ENCODE results near the gene MPRIP.
A peak's percentile ranks its signal among the peaks of the same experiment; 100 is the strongest.
"Not testable (repeated sequence)": the region's sequence is repeated elsewhere in the genome, so short reads cannot be mapped to it uniquely, and the experiment has no call there.

Gene MPRIP

DNA sequence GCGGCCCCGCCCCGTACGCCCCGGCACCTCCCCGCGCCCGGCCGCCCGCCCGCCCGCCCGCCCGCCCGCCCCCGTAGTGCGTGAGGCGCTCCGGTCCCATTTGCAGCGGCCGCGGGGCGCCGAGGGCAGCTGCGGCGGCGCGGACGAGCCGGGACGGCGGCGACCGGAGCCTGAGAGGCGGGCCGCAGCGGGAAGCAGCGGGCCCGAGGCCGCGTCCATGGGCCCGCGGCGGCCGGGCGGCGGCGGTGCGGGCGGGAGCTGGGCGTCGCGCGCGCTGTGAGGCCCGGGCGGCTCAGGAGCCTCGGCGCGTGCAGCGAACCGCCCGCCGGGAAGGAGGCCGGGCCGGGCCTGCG, at the start of gene MPRIP:
Gene MPRIP, plus strand, starts transcription at position 74 of the 353 bp plus-strand sequence. CDS start 392 bp downstream, outside the sequence.
- DNase-seq: no peak

DNA sequence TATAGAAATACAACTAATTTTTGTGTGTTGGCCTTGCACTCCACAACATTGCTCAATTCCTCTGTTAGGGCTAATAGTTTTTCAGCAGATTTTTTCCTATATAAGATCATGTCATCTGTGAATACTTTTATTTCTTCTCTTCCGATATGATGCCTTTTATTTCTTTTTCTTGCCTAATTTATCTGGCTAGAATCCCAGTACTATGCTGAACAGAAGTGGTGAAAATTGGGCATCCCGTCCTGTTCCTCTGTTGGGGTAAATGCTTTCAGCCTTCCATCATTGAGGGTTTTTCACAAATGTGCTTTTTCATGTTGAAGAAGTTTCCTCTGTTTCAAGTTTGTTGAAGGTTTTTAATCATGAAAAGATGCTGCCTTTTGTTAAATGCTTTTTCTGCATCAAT, 47.6 kb upstream of the MPRIP start:
- DNase-seq: no peak

DNA sequence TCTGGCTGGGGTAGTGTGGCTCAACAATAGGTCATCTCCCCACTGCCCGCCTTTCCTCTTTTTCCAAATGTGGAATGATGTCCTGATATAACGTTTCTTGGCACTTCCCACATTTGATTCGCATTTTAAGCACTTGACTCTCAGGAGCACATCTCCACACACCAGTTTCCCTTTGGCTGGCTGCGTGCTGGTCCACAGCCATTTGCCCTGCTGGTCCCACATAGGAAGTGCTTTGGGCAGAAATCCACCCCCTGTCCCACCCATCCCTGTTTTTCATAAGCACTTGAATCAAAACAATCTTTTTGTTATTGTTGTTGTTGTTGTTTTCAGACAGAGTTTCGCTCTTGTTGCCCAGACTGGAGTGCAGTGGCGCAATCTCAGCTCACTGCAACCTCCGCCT, 46.3 kb upstream of the MPRIP start:
- no peak for DNase-seq

GRCh38 chr17:16996726-16997125, 45.5 kb upstream of the MPRIP start:
- DNase-seq: not testable (repeated sequence)

DNA sequence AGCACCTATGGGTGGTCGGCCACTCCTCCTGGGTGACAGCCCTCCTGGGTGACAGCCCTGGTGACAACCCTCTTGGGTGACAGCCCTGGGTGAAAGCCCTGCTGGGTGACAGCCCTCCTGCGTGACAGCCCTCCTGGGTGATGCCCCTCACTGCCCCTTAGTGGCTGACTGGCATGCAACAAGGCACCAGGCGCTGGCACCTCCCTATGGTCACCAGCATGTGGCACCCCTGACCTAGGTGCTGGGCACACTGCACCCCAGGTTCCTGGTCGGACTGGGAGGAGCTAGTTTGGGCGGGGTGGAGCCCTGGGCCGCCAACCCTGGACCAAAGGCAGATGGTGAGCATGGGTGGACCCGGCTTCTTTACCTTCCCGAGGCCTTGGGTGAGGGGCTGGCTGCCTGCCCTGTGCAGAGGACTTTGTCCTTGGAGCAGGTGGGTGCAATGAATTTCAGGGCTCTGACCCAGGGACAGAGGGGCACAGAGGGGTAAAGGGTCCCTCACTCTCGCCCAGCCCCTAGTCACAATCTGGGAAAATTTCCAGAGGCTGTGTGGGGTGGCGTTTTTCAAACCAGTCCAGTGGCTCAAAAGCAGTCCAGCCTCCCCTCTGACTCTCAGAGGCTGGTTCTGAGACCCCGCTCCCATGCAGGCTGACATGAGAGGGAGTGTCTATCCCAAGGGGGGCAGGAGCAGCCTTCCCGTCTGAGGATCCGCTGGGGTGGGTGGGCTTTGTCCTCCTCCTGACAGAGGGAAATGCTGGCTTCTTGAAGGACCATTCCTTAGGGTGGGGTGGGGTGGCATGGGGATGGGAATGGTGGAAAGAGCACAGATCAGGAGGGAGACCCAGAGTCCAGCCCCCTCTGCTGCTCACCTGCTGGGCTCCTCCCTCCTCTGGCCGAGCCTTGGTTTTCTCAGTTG, 44.5 kb upstream of the MPRIP start:
- no peak for DNase-seq

DNA sequence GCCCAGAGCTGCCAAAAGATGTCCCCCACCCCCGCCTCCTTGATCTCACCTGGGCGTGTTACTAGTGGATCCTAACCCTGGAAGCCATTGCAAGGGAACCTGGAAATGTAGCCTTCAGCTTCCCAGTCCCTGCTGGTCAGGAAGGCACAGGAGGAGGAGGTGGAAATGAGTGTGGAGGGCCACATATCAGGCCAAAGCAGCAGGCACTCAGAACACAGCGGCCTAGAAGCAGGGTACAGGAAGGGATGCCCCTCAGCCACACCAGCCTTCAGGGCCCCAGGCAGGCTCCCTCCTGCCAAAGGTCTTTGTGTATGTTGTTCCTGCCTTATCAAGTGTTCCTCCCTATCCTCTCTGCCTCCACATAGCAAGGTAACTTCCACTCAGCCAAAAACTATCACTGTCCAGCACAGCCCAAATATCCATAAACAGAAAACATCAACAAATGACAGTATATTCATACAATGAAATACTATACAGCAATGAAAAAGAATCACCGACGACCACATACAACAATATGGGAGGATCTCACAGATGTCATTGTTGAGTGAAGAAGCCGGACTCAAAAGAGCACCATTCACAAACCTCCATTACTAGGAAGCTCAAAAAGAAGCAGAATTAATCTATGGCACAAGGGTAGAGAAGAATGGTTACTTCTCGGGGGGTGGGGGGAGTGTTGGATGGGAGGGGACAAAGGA, 42.2 kb upstream of the MPRIP start:
- DNase-seq: no peak

GRCh38 chr17:17001076-17001777, 41.0 kb upstream of the MPRIP start:
- DNase-seq: no peak

DNA sequence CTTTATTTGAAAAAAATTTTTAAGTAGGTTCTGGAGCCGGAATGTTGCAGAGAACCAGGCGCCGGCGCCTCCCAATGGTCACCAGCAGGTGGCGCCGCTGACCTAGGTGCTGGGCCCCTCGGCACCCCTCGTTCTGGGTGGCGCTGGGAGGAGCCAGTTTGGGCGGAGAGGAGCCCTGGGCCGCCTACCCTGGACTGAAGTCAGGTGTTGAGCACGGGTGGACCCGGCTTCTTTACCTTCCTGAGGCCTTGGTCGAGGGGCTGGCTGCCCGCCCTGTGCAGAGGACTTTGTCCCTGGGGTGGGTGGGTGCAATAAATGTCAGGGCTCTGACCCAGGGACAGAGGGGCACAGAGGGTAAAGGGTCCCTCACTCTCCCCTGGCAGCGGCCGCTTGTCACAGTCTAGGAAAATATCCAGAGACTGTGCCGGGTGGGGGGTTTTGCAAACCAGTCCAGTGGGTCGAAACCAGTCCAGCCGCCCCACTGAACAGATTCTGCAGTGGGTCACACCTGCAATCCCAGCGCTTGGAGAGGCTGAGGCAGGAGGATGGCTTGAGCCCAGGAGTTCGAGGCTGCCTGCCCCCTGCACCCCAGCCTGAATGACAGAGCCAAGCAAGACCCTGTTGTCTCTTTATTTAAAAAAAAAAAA, 40.3 kb upstream of the MPRIP start:
- peak; percentile 18 for DNase-seq

- not testable (repeated sequence) for DNase-seq
These were observed 39.2 kb upstream of the MPRIP start for GRCh38 chr17:17002731-17003715.

- DNase-seq: no peak
These were observed 37.8 kb upstream of the MPRIP start for GRCh38 chr17:17004251-17004996.

GRCh38 chr17:17004997-17005614, 37.2 kb upstream of the MPRIP start:
- not testable (repeated sequence) for DNase-seq

DNA sequence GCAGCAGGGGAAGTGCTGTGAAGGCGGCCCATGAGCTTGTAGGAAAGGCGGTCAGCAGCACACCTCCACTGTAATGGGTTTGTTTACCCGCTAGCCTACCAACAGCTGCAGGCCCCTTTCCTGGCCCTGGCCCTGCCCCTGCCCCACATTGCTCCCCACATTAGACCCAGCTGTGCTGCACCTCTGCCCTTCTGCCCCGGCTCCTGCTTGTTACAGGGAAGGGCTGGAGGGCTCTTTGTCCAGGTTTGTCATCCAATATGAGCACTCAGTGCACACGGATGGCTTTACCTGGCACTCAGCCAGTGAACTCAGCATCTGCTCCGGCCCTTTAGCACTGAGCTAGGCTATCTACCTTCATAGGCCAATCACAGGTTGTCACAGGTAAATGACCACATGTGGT, 34.4 kb upstream of the MPRIP start:
- DNase-seq: not testable (repeated sequence)

DNA sequence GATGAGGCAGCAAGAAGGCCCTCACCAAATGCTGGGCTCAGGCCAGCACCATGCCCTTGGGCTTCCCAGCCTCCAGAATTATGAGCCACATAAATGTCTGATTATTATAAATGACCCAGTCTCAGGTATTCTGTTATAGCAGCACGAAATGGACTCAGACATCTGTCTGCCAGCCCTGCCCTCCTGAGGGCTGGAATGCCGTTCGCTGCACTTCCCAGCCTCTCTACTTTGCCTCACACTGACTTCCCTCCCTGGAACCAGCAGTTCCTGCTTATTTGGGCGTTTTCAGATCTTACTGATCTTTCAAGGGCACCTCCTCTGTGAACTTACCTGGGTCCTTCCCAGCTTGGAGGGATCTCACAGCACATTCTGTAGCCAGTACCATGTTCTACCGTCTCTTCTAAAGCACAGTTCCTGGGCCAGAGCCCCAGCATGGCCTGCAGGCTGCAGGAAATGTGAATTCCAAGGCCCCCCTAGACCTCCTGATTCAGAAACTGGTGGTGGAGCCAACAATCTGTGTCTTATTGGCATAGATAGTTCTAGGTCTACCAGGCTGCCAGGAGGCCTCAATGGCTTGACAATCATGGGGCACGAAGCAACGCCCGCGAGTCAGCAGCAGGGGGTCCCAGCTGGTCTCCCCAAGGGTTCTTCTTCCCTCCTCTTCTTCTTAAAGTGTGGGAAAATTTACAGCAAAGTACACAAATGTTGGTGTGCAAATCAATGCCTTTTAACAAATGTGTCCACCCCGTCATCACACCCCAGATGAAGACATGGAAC, 33.4 kb upstream of the MPRIP start:
- DNase-seq: not testable (repeated sequence)

- DNase-seq: not testable (repeated sequence)
These were observed 32.3 kb upstream of the MPRIP start for GRCh38 chr17:17009972-17010371.

- DNase-seq: not testable (repeated sequence)
These were observed 31.7 kb upstream of the MPRIP start for GRCh38 chr17:17010545-17011034.

- not testable (repeated sequence) for DNase-seq
These were observed 31.0 kb upstream of the MPRIP start for GRCh38 chr17:17011043-17011907.

- DNase-seq: not testable (repeated sequence)
These were observed 28.2 kb upstream of the MPRIP start for GRCh38 chr17:17013828-17014747.

Data from DMS79 treated with DMSO at 0.1 percent for 48 hours (cell line).